Measurements from ENCODE around the gene RASA3. TPM values are rescaled to one million over a fixed set of nuclear protein-coding genes. Genes with fewer than 3 reads are reported as not detected.

RASA3 gene
- polyA plus RNA-seq, 1 donor from 2014 or later: 8.5 TPM

GRCh38 chr13:114155926-114156883, 23.8 kb upstream of the RASA3 start:
- no peak overlapping the region for H3K4me2 ChIP-seq (ENCODE audit: low read length)
- no peaks in the 10 kb centered on the region for H3F3A ChIP-seq (ENCODE audit: insufficient read depth, low read length, poor library complexity, severe bottlenecking)
- H3K27ac ChIP-seq (ENCODE audit: low read length): no peak overlapping the region
- H4K20me1 ChIP-seq (ENCODE audit: insufficient read depth): no peaks in the 10 kb centered on the region
- H3K36me3 ChIP-seq (ENCODE audit: insufficient read depth, low read length): no peaks in the 10 kb centered on the region
- no peaks in the 10 kb centered on the region for H3K27me3 ChIP-seq (ENCODE audit: insufficient read depth, low read depth, low read length)
- H3K9me3 ChIP-seq (ENCODE audit: low read length): no peaks in the 10 kb centered on the region
- no peak overlapping the region for H3K4me3 ChIP-seq (ENCODE audit: low read length)
- H2AFZ ChIP-seq (ENCODE audit: low read depth, low read length): no peak overlapping the region
- no peak overlapping the region for H3K9ac ChIP-seq (ENCODE audit: low read length)
- H3K9me2 ChIP-seq (ENCODE audit: insufficient read depth, low read length): no peaks in the 10 kb centered on the region
- TF ChIP-seq TAF1 (IDR thresholded peaks at IDR 0.05; ENCODE audit: low read depth): no peak
- H3K79me2 ChIP-seq (replicated peaks; ENCODE audit: insufficient read depth, low read length): no peaks in the 10 kb centered on the region

- TF ChIP-seq EP300 (conservative IDR thresholded peaks at IDR 0.05; ENCODE audit: poor library complexity, severe bottlenecking) (no peak), RAD21 (conservative IDR thresholded peaks at IDR 0.05) (no peak)
- Histone ChIP-seq H3K27ac (ENCODE audit: low read length) (no peak overlapping the region), H3K79me2 (replicated peaks; ENCODE audit: insufficient read depth, low read length) (no peaks in the 10 kb centered on the region), H4K20me1 (ENCODE audit: insufficient read depth) (no peaks in the 10 kb centered on the region), H3K4me2 (ENCODE audit: low read length) (no peak overlapping the region), H3K9ac (ENCODE audit: low read length) (no peak overlapping the region), H2AFZ (ENCODE audit: low read depth, low read length) (no peak overlapping the region), H3K27me3 (ENCODE audit: insufficient read depth, low read depth, low read length) (no peaks in the 10 kb centered on the region), H3F3A (ENCODE audit: insufficient read depth, low read length, poor library complexity, severe bottlenecking) (no peaks in the 10 kb centered on the region), H3K36me3 (ENCODE audit: insufficient read depth, low read length) (no peaks in the 10 kb centered on the region), H3K9me2 (ENCODE audit: insufficient read depth, low read length) (no peaks in the 10 kb centered on the region), H3K4me3 (ENCODE audit: low read length) (no peak overlapping the region), H3K9me3 (ENCODE audit: low read length) (no peaks in the 10 kb centered on the region)
Measured at GRCh38 chr13:114155320-114155719, 22.9 kb upstream of the RASA3 start.

GRCh38 chr13:114154476-114154875, 22.1 kb upstream of the RASA3 start:
- no peak overlapping the region for H3K27ac ChIP-seq (ENCODE audit: low read length)
- H3F3A ChIP-seq (ENCODE audit: insufficient read depth, low read length, poor library complexity, severe bottlenecking): no peaks in the 10 kb centered on the region
- TF ChIP-seq MXI1 (conservative IDR thresholded peaks at IDR 0.05; ENCODE audit: poor library complexity, severe bottlenecking): no peak
- no peak for TF ChIP-seq TAF1 (IDR thresholded peaks at IDR 0.05; ENCODE audit: low read depth)
- no peak for TF ChIP-seq RAD21 (conservative IDR thresholded peaks at IDR 0.05)
- TF ChIP-seq REST (IDR thresholded peaks at IDR 0.05; ENCODE audit: borderline replicate concordance): no peak
- TF ChIP-seq POLR2AphosphoS5 (IDR thresholded peaks at IDR 0.05): no peak
- TF ChIP-seq EP300 (conservative IDR thresholded peaks at IDR 0.05; ENCODE audit: poor library complexity, severe bottlenecking): no peak
- no peak for TF ChIP-seq SMC3 (conservative IDR thresholded peaks at IDR 0.05; ENCODE audit: poor library complexity)
- TF ChIP-seq EZH2 (IDR thresholded peaks at IDR 0.05; ENCODE audit: borderline replicate concordance, insufficient read depth, low read length, poor library complexity, severe bottlenecking): no peak
- TF ChIP-seq, protein P1, sequence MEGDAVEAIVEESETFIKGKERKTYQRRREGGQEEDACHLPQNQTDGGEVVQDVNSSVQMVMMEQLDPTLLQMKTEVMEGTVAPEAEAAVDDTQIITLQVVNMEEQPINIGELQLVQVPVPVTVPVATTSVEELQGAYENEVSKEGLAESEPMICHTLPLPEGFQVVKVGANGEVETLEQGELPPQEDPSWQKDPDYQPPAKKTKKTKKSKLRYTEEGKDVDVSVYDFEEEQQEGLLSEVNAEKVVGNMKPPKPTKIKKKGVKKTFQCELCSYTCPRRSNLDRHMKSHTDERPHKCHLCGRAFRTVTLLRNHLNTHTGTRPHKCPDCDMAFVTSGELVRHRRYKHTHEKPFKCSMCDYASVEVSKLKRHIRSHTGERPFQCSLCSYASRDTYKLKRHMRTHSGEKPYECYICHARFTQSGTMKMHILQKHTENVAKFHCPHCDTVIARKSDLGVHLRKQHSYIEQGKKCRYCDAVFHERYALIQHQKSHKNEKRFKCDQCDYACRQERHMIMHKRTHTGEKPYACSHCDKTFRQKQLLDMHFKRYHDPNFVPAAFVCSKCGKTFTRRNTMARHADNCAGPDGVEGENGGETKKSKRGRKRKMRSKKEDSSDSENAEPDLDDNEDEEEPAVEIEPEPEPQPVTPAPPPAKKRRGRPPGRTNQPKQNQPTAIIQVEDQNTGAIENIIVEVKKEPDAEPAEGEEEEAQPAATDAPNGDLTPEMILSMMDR (IDR thresholded peaks at IDR 0.05; ENCODE audit: poor library complexity, severe bottlenecking): no peak
- no peaks in the 10 kb centered on the region for H3K9me2 ChIP-seq (ENCODE audit: insufficient read depth, low read length)
- H3K36me3 ChIP-seq (ENCODE audit: insufficient read depth, low read length): no peaks in the 10 kb centered on the region
- no peaks in the 10 kb centered on the region for H3K79me2 ChIP-seq (replicated peaks; ENCODE audit: insufficient read depth, low read length)
- no peaks in the 10 kb centered on the region for H4K20me1 ChIP-seq (ENCODE audit: insufficient read depth)
- H2AFZ ChIP-seq (ENCODE audit: low read depth, low read length): no peak overlapping the region
- no peaks in the 10 kb centered on the region for H3K27me3 ChIP-seq (ENCODE audit: insufficient read depth, low read depth, low read length)
- no peak overlapping the region for H3K4me3 ChIP-seq (ENCODE audit: low read length)
- no peak overlapping the region for H3K9ac ChIP-seq (ENCODE audit: low read length)
- no peak overlapping the region for H3K4me2 ChIP-seq (ENCODE audit: low read length)
- no peaks in the 10 kb centered on the region for H3K9me3 ChIP-seq (ENCODE audit: low read length)
